HG02981 (cell line): ENCODE measurements around the gene EHBP1.
"Not testable (repeated sequence)": the region's sequence is repeated elsewhere in the genome, so short reads cannot be mapped to it uniquely, and the experiment has no call there.

Source experiments
- ATAC-seq: cut with Tn5 transposase; IDR thresholded peaks from one replicate; pipeline ENCODE4 v1.9.1; 2021; ENCODE audit warnings: mild to moderate bottlenecking, moderate library complexity; ENCODE audit not compliant: unreplicated experiment

Gene EHBP1

GRCh38 chr2:62732262-62732777 is 26.8 kb downstream of the EHBP1 start:
- ATAC-seq: no peak

DNA sequence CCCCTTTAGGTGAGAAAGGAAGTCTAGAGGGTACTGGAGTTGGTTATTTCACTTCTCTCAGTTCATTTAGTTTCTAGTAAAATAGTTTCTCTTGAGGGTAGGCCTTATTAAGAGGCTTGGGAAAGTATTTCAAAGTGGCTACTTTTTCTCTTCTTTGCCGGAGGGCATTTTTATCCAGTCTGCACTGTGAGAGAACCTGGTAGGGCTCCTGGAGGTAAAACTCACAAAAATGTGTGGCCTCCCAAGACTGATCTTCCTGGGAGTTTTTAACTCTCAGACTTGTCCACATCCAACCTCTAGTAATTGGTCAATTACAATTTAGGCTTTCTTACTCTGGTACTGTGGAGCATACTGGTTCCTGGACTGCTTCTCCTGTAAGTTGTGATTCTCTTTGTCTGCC is 28.0 kb downstream of the EHBP1 start:
- no peak for ATAC-seq

DNA sequence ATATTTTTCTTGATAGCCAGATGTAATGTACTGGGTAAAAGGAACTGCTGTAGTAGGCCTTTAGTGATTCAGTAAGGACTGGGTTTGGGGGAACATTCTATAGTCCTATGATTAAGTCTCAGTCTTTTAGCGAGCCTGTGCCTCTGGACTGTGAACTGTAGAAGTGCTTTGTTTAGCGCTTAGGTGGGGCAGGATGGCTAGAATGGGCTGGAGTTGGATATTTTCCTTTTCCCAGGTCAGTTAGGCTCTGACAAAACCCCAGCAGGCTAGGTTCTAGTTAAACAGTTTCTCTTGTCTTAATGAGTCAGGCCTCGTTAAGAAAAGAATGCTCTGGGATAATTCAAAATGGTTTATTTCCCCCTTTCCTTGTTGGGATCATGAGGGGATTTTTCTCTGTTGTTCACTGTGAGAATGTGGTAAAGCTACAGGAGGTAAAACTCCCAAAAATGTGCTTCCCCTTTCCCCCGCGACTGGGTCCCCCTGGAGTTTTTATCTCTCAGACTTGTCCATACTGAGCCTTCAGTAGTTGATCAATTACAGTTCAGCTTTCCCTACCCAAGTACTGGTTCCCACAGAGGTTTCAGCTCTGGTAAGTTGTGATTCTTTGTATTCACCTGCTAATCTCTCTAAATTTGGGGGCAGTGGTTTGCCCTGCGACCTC is 31.5 kb downstream of the EHBP1 start:
- ATAC-seq: peak; percentile 40

- no peak for ATAC-seq
Observed at GRCh38 chr2:62738981-62739936, 33.7 kb downstream of the EHBP1 start.

GRCh38 chr2:62740221-62740620 is 34.7 kb downstream of the EHBP1 start:
- no peak for ATAC-seq

DNA sequence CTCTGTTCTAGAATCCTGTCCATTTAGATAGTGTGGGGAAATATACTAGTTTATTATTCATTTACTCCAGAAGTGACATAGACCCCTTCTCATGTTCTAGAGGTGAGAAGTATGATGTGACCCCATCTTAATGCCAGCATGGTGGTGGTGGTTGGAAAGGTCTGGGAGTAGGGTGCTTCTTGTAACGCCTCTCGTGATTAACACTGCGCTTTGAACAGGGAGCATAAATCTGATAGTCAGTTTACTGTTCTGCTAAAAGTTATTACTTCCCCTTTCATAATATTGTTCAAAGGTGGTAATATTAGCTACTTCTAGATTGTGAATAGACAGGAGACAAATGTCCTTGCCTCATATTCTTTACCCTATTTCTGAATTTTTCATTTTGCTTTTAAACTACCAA is 35.6 kb downstream of the EHBP1 start:
- ATAC-seq: no peak

GRCh38 chr2:62741954-62742722 is 36.6 kb downstream of the EHBP1 start:
- no peak for ATAC-seq

DNA sequence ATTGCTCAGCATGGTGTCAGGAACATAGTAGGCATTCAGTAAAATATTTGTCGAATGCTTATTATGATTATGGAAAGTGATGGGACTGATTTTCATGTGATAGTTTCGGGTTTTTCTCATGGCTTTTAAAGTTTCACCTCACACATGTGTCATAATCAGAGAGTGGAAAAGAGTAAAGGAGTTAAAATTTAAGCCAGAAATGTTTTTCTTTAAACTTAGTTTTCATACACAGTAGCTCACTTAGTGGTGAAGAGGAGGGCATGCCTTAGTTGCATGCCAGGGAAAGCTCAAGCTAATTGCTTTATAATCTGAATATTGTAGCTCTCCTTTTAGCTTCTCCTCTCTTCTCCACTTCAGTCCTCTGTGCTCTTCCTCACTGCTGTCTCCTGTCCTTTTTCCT is 38.0 kb downstream of the EHBP1 start:
- ATAC-seq: no peak

- no peak for ATAC-seq
Observed at GRCh38 chr2:62744603-62745002, 39.1 kb downstream of the EHBP1 start.

GRCh38 chr2:62745891-62746481 is 40.5 kb downstream of the EHBP1 start:
- no peak for ATAC-seq

- no peak for ATAC-seq
Observed at GRCh38 chr2:62747169-62747568, 41.7 kb downstream of the EHBP1 start.

GRCh38 chr2:62747876-62748275 is 42.4 kb downstream of the EHBP1 start:
- no peak for ATAC-seq

DNA sequence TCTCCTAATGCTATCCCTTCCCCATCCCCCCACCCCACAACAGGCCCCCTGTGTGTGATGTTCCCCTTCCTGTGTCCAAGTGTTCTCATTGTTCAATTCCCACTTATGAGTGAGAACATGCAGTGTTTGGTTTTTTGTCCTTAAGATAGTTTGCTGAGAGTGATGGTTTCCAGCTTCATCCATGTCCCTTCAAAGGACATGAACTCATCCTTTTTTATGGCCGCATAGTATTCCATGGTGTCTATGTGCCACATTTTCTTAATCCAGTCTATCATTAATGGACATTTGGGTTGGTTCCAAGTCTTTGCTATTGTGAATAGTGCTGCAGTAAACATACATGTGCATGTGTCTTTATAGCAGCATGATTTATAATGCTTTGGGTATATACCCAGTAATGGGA is 43.6 kb downstream of the EHBP1 start:
- not testable (repeated sequence) for ATAC-seq

- ATAC-seq: no peak
Observed at GRCh38 chr2:62757029-62757428, 51.5 kb downstream of the EHBP1 start.

GRCh38 chr2:62760026-62760425 is 54.5 kb downstream of the EHBP1 start:
- ATAC-seq: no peak

DNA sequence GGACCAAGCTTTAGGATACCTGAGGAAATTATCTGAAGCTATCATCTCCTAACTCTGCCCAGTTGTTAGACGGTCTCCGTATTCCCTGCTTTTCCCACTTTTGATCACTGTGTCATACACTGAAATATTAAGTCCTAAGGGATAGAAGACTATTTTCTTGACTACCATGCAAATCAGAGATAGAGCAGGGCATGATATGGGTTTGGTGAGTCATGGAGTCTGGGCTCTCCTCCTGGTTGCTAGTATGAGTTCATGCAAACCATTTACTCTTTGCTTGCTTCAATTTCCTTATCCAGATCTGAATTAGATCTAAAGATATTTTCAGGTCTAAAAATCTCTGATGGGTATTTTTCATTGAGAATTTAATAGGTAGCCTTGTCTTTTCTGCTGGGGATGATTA is 55.0 kb downstream of the EHBP1 start:
- ATAC-seq: no peak

- no peak for ATAC-seq
Observed at GRCh38 chr2:62765619-62766376, 60.3 kb downstream of the EHBP1 start.

GRCh38 chr2:62768615-62769014 is 63.1 kb downstream of the EHBP1 start:
- no peak for ATAC-seq

DNA sequence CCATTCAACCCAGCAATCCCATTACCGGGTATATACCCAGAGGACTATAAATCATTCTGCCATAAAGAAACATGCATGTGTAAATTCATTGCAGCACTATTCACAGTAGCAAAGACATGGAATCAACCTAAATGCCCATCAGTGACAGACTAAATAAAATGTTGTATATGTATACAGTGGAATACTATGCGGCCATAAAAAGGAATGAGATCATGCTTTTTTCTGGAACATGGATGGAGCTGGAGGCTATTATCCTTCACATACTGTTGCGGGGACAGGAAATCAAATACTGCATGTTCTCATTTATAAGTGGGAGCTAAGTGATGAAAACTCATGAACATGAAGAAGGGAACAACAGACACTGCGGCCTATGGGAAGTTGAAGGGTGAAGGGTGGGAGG is 65.1 kb downstream of the EHBP1 start:
- no peak for ATAC-seq
